NCI-H2171 treated with DMSO at 0.1 percent for 48 hours (cell line): ENCODE measurements around the gene CCDC9B.
A peak's percentile ranks its signal among the peaks of the same experiment; 100 is the strongest.

Experiments used
- DNase-seq: peaks from one replicate; lab custom pipeline; 2025; lab: John Stamatoyannopoulos, UW

CCDC9B gene

GRCh38 chr15:40307421-40308211, 33.1 kb downstream of the CCDC9B start, which contains the start of gene PLCB2:
TSS of gene PLCB2 (minus strand) at chr15:40307935. CDS start at chr15:40307672, 263 bp downstream.
- peak; percentile 16 for DNase-seq

- no peak for DNase-seq
These were observed 33.8 kb downstream of the CCDC9B start for GRCh38 chr15:40306908-40307307.

GRCh38 chr15:40306371-40306770, 34.4 kb downstream of the CCDC9B start:
- no peak for DNase-seq

- no peak for DNase-seq
These were observed 35.5 kb downstream of the CCDC9B start for GRCh38 chr15:40305281-40305680.

- no peak for DNase-seq
These were observed 37.2 kb downstream of the CCDC9B start for GRCh38 chr15:40303576-40303975.

- no peak for DNase-seq
These were observed 37.8 kb downstream of the CCDC9B start for GRCh38 chr15:40302981-40303380.

- no peak for DNase-seq
These were observed 38.4 kb downstream of the CCDC9B start for GRCh38 chr15:40302288-40302886.

GRCh38 chr15:40301467-40302179, 39.1 kb downstream of the CCDC9B start:
- DNase-seq = no peak

- DNase-seq = no peak
These were observed 40.0 kb downstream of the CCDC9B start for GRCh38 chr15:40300771-40301170.

GRCh38 chr15:40300367-40300766, 40.4 kb downstream of the CCDC9B start:
- DNase-seq = no peak

- DNase-seq = no peak
These were observed 42.4 kb downstream of the CCDC9B start for GRCh38 chr15:40298216-40298935.

GRCh38 chr15:40297356-40297755, 43.4 kb downstream of the CCDC9B start:
- no peak for DNase-seq

- no peak for DNase-seq
These were observed 44.0 kb downstream of the CCDC9B start for GRCh38 chr15:40296561-40297230.

- no peak for DNase-seq
These were observed 44.7 kb downstream of the CCDC9B start for GRCh38 chr15:40295877-40296560.

- no peak for DNase-seq
These were observed 45.4 kb downstream of the CCDC9B start for GRCh38 chr15:40295297-40295696.

- DNase-seq = no peak
These were observed 46.5 kb downstream of the CCDC9B start for GRCh38 chr15:40293905-40294895.

GRCh38 chr15:40293006-40293405, 47.7 kb downstream of the CCDC9B start:
- DNase-seq = no peak

GRCh38 chr15:40292246-40292645, 48.5 kb downstream of the CCDC9B start:
- no peak for DNase-seq

GRCh38 chr15:40290918-40291574, 49.7 kb downstream of the CCDC9B start:
- peak; percentile 63 for DNase-seq
